ENCODE data around the gene SERTAD4. TPM values are rescaled to one million over a fixed set of nuclear protein-coding genes. Genes with fewer than 3 reads are reported as not detected.

SERTAD4 gene
- total RNA-seq, 2 donors from 2014 or later: 4.2 to 6.5 TPM

- Histone ChIP-seq H3K36me3 (no peaks in the 10 kb centered on the region), H3K4me1 (no peaks in the 10 kb centered on the region), H3K4me3 (no peak overlapping the region), H3K27ac (no peak overlapping the region), H3K27me3 (no peaks in the 10 kb centered on the region), H3K9me3 (peaks cover 4 to 26% of the 10 kb centered on the region in 2 donors)
- DNase-seq (ENCODE audit: low spot score): no peak
- TF ChIP-seq CTCF (IDR thresholded peaks at IDR 0.05): no peak
These were observed 47.6 kb downstream of the SERTAD4 start for GRCh38 chr1:210280221-210280620.

- Histone ChIP-seq H3K4me1 (peaks cover 0 to 15% of the 10 kb centered on the region in 2 donors), H3K27me3 (no peaks in the 10 kb centered on the region), H3K4me3 (no peak overlapping the region), H3K36me3 (no peaks in the 10 kb centered on the region), H3K27ac (no peak overlapping the region), H3K9me3 (no peaks in the 10 kb centered on the region)
- no peak for DNase-seq (ENCODE audit: low spot score)
- no peak for TF ChIP-seq CTCF (IDR thresholded peaks at IDR 0.05)
These were observed 55.5 kb downstream of the SERTAD4 start for GRCh38 chr1:210288116-210288515.

GRCh38 chr1:210289248-210289647, 56.7 kb downstream of the SERTAD4 start:
- no peaks in the 10 kb centered on the region for H3K27me3 ChIP-seq
- TF ChIP-seq CTCF (IDR thresholded peaks at IDR 0.05): no peak
- DNase-seq (ENCODE audit: low spot score): no peak
- H3K9me3 ChIP-seq: no peaks in the 10 kb centered on the region
- H3K27ac ChIP-seq: no peak overlapping the region
- no peaks in the 10 kb centered on the region for H3K36me3 ChIP-seq
- H3K4me1 ChIP-seq: peaks cover 0 to 25% of the 10 kb centered on the region in 2 donors
- no peak overlapping the region for H3K4me3 ChIP-seq

- H3K9me3 ChIP-seq: no peaks in the 10 kb centered on the region
- no peak for TF ChIP-seq CTCF (IDR thresholded peaks at IDR 0.05)
- peaks cover 0 to 40% of the 10 kb centered on the region in 2 donors for H3K4me1 ChIP-seq
- no peaks in the 10 kb centered on the region for H3K36me3 ChIP-seq
- H3K27me3 ChIP-seq: no peaks in the 10 kb centered on the region
- no peak overlapping the region for H3K4me3 ChIP-seq
- peak overlapping the region in 1 of 2 donors; percentile 88 for H3K27ac ChIP-seq
- DNase-seq (ENCODE audit: low spot score): no peak
These were observed 58.6 kb downstream of the SERTAD4 start for GRCh38 chr1:210291081-210291764.

- H3K36me3 ChIP-seq: no peaks in the 10 kb centered on the region
- peak overlapping the region; percentile 34 to 53 for H3K4me3 ChIP-seq
- H3K27me3 ChIP-seq: no peaks in the 10 kb centered on the region
- no peak for DNase-seq (ENCODE audit: low spot score)
- H3K27ac ChIP-seq: peak overlapping the region; percentile 77 to 88
- no peak for TF ChIP-seq CTCF (IDR thresholded peaks at IDR 0.05)
- H3K4me1 ChIP-seq: peaks cover 0 to 40% of the 10 kb centered on the region in 2 donors
- H3K9me3 ChIP-seq: no peaks in the 10 kb centered on the region
These were observed 59.2 kb downstream of the SERTAD4 start for GRCh38 chr1:210291786-210292230.

All from right atrium auricular region (tissue), 2 donors.